COR-L47 (cell line): ENCODE results near the gene KCNJ10.

Experiments
- DNase-seq: peaks from one replicate; lab custom pipeline; 2025; lab: John Stamatoyannopoulos, UW

The KCNJ10 gene

DNA sequence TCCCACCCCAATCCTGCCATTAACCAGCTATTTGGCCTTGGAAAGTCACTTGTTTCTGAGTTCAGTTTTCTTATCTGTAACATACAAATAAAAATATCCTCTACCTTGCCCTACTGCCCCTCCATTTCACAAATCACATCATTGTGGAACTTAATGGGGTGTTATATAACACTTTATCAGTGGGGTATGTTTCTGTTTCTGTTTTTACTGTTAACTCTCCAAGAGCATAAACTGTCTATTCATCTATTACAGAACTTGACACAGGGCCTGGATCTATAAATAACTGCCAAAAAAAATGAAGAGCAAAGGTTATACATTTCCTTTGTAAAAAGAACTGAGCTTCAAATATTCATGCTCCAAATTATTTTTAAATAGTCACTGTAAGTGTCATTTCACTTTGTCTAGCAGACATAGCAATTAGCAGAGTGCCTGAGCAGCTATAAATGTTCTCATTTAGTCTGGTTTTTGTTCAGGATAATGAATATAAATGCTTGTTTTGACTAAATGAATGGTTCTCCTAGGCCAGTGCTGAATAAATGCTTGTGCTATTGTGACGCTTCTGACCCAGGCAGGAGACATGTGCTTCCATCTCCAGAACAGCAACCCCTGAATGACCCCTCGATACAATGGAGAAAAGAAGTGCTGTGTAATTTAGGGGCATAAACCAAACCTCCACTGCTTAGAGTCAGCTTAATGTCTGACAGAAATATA lies 45.6 kb downstream of the KCNJ10 start:
- peak; percentile 11 for DNase-seq

DNA sequence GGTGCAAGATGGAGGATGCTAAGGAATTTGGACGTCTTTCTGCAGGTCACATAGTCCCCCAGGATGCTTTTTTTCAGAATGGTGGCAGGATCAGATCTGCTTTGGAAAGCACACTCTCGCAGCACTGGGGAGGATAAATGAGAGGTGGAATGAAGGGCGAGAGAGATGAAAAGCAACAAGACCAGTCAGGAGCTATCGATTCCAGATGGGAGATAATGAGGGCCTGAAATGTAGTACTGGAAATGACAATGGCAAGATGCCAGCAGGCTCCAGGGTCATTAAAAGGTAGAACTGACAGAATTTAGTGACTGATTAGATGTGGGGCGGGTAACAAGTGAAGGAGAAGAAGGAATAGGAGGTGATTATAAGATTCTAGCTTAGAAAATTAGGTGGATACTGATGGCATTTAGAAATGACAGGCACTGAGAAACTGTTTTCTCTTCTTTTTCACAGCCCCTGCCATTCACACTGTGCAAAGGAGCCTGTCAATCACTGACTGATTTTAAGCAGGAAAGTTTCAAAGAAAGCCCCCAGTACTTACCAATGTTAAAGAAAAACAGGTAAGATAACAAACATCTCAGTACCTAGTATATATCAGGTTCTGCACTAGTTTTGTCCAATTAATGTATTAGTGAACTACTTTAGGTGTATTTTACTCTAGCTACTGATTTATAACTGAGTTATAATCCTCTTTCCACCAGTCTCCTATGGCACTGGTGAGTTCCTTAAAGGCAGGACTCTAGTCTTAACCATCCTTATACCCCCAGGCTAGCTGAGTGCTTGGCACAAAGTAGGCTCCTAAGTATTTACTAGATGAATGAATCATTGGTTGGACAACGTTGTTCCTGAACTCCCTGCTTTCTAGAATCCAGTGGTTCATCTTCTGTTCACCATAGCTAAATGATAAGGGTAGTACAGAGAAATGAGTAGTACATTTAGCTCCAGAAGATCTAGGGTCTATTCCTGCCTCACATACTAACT lies 47.3 kb downstream of the KCNJ10 start:
- DNase-seq = peak; percentile 13

DNA sequence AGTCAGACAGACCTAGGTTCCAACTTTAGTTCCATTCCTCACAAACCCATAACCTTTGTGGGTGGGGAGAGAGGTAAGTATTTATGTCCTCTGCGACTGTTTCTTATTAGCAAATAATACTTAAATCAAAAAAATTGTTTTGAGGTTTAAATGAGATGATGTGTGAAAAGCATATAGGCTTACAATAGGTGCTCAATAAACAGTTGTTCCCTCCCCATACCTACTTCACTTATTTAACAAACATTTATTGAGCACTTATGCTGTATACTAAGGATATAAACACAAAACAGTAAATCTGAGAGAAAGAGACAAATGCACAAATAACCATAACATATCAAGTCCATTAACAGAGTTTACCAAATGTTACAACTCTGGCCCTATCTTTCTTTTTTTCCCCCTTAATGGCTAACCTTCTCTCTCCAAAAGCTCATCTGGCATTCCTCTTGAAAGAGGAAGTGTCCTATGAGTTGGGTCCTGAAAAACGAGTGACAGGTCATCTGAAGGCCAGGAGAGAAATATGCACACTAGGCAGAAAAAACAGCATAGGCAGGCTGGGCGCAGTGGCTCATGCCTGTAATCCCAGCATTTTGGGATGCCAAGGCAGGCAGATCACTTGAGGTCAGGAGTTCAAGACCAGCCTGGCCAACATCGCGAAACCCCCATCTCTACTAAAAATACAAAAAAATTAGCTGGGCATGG lies 48.4 kb downstream of the KCNJ10 start:
- DNase-seq = no peak

DNA sequence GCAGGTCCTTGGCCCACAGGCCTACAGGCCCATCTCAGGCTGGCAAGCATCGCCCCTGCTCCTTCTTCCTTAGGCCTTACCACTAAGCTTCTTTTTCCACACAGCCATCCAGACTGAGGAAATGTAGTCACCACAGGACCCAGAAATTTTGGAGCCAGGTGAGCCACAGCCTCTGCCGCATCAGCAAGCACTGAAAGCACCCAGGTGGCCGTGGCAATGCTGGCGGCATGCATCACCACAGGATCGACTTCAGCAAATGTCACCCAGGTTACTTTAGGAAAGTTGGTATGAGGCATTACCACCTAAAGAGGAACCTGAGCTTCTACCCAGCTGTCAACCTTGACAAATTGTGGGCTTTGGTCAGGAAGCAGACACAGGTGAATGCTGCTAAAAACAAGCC lies 49.8 kb downstream of the KCNJ10 start:
- no peak for DNase-seq

DNA sequence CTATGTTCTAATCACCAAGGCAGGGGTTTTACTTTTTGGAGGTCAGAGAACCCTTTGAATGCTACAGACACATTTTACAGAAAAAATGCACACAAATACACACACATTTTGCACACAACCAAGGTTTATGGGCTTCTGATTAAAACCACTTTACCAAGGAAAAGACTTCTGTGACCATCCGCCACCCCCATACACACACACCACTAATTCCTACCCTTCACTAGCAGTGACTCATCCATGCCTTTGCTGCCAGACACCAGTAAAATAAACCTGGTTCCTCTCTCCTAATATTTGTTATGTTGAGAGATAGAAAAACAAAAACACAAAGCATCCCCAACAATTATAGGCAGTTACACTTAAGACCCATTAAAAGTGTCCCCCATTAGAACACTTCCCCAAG lies 51.1 kb downstream of the KCNJ10 start:
- DNase-seq = no peak

DNA sequence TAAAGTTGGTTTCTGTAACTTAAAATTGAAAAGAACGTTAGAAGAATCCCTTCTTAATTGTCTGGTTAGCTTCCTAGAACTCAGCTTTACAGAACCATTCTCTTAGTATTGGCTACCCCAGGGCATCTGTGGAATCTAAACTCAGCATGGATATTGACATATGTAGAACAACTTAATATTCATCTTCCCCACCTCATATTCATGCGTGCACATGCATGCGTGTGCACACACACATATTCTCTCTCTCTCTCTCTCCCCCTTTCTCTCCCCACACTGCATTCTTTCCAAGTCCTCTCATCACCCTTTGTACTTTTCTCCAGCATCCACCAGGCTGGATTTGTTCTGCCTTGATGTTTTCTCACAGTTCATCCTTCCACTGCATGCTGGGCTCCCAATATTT lies 51.6 kb downstream of the KCNJ10 start:
- no peak for DNase-seq

DNA sequence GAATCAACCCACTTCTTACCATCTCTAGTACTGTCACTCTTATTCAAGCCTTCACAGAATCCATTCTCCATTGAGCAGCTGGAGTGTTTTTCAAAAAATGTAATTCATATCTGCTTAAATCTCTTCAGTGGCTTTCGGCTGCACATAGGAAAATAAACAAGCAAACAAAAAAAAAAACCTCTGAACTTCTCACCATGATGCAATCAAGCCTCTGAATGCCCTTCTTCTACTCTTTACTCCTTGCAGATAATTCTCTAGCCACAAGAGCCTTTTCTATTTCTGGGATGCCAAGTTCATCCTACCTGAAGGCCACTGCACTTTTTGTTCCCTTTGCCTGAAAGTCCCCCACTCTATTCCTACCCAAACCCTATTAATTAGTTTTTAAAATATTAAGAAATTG lies 52.4 kb downstream of the KCNJ10 start:
- DNase-seq = no peak

DNA sequence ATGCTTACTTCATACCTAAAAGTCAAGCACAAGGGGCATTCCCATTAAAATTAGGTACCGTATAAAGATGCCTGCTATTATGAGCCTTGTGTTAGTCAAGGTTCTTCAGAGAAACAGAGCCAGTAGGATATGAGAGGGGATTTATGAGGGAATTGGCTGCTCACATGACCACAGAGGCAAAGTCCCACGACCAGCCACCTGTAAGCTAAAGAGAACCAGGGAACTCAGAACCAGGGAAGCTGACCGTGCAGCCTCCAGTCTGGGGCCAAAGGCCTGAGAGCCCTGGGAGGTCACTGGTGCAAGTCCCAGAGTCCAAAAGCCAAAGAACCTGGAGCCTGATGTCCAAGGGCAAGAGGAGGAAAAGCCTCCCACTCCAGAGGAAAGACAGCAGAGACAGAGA lies 58.2 kb downstream of the KCNJ10 start:
- DNase-seq = no peak

DNA sequence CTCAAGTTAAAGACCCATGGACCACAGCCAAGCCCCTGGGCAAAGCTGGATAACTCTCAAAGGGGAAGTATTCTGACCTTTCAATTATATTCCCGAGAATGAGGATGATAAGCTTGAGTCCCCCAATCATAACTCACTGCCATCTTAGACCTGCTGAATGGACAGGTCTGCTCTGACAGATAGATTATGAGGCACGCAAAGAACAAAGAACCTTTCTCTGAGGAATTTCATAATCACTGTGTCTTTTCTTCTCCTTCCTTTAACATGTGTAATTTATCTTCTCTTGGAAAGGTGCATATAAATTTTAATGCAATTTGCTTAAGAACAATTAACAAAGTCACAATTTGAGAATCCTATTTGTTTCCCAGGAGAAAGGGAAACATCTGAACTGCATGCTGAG lies 60.2 kb downstream of the KCNJ10 start:
- DNase-seq = no peak

DNA sequence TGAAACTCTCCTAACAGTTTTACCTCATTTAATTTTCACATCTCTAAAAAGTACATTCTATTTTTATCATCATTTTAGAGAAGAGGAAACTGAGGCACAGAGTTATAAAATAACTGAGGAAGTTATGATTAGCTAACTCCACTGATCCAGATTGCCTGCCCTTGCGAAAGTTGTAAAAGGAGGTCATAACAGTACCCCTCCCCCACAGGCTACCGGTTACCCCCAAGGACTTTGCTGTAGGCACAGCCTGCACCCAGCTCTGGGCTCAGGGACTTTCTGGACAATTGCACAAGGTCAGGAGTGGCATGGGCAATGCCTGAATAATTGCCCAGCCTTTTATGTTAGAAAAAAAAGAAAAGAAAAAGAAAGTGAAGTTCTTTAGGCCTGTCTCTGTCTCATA lies 60.9 kb downstream of the KCNJ10 start:
- DNase-seq = no peak

DNA sequence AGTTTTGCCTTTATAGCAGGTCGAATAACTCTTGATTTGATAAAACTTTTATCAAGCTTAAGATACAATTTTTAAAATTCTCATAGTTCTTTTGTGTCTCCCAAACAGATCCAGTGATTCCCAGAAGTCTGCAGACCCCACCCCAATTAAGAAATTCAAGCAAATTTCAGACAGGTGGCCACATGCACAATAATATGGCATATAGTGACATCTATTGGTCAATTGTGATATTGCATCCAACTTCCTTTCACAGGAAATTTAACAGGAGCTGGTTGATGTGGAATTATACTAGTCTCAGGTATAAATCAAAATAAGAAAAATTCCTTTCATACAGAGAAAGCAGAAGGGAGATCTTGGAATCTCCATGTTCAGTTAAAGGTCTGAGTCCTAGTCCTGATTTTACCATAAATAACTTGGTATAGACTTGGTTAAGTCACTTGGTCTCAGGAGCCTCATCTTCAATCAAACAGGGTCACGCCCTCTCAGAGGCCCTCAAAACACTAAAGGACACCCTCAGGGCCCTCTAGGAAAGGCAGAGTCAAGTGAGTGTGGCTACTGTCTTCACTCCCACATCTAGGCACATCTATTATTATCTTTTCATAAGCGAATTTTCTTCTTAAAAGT lies 62.3 kb downstream of the KCNJ10 start:
- DNase-seq = no peak

DNA sequence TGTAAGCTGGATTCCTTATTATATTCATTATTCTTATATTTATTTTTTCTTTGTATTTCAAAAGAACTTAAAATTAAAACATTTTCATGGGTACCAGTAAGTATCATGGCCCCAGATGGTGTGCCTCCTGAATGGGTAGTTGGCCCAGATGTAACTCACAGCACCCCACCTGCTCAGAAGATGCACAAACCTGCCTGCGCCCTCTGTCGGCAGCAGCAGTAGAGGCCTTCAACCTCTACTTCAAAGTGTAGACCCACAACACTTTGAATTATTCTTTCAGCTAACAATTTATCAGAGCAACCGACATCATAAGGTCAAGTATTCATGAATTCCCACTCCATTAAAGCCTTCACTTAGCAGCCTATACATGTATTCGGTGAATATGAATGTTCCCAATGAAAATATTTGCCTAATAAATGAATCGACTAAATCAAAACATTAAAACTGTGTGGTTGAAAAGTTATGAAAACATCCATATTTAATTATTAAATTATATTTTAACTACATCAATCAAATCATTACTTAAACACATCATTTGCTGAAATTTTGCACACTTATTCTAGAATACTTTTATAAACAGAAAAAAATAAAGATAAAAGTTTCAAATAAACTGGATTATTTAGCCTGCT lies 63.5 kb downstream of the KCNJ10 start:
- DNase-seq = peak; percentile 73

DNA sequence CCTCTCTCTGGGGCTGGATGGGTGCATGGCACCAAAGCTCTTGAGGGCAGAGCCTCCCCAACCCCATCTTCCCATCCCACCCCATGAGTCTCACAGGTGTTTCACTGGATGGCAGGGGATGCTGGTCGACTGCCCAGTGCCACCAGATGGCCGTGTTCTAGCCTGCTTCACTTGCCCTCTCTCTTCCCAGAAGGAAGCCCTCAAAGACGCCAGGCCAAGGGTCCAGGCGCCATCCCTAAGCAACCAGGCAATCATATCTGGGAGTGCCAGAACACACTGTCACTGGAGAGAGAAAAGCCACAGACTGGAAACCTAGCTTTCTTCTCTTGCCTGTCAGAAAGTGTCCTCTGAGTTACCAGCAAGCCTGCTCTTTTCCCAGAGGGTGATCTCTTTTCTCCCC lies 64.9 kb downstream of the KCNJ10 start:
- no peak for DNase-seq

DNA sequence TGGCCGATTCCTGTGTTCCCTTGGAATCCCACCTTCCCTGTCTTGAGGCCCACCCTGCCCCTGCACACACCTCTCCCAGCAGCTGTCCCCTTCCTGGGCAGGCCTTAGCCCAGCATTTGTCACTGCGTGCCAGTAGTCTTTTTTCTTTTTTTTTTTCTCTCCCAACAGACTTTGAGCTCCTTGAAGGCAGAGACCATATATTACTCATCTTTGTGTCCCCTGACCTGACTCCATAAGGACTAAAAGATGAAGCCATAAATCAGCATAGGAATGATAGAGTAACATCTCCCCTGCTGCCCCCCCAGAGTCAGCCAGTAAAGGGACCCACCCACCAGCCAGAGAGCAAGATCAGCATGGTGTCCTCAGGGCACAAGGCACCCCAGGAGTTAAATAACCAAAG lies 65.5 kb downstream of the KCNJ10 start:
- DNase-seq = no peak

DNA sequence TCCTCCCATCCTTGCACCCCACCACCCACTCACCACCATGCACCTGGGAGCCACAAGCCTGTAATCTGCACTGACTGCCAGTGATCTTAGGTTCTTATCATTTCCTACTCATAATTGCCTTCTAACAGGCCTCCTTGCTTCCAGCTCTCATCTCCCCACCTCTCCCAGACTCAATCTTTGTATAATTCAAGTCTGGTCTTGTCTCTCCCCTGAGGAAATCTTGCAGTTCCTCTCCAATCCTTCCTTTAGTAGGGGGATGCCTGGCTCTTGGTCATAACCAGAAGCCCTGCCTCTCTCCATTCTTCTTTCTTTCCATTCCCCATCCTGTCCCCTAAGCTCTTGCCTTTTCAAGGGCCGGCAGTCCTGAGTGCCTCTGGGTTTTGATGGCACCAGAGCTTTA lies 66.0 kb downstream of the KCNJ10 start:
- DNase-seq = no peak

DNA sequence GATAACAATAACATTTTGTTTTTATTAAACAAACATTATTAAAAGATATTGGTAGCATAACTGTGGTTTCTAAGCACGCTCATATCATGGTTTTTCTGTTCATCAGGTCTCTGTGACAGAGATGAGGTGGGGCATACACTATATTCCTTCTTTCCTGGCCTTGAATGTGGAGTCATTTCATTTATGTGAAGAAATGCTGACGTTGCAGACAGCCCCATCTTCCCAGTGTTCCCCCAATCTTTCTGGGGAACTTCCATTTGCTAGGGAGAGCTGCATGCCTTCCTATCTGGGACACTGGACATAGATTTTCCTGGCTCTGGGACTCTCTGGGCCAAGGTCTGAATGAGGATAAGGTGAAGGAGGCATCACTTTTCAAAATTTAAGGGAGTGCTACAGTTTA lies 68.5 kb downstream of the KCNJ10 start:
- DNase-seq = no peak

DNA sequence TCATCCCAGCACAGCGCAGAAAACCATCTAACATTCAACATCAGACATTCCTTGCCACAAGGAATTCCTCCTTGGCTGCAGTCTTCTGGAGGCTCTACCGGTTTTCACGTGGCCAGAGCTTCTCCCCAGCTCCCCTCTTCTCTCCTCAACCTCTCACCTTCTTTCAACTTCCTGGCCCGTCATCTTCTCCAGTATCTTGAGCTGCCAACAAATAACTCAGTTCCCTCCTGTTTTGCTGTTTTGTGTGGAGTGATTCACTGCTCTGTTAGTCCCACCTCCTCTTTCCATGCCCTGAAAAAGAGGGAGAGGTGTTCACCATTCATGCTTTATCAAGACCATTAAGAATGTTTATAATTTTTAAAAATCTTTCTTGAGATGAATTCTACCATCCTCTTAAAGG lies 70.8 kb downstream of the KCNJ10 start:
- DNase-seq = no peak

DNA sequence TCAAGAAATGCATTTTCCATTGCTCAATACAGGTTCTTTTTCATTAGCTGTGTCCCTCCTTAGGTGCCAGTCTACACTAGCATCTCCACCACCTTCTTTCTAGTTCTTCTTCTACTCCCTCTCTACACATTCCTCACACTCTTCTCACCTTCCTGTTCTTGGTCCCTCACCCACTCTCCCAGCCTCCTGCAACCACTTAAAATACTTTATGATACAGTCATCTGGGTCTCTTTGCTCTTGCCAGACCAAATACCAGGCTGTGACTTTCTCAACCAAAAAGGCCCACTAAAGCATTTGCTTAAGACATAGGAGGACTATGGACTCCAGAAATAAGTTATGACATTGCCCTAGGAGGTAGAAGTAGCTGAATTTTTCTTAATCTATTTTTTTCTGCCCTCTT lies 73.3 kb downstream of the KCNJ10 start:
- no peak for DNase-seq

DNA sequence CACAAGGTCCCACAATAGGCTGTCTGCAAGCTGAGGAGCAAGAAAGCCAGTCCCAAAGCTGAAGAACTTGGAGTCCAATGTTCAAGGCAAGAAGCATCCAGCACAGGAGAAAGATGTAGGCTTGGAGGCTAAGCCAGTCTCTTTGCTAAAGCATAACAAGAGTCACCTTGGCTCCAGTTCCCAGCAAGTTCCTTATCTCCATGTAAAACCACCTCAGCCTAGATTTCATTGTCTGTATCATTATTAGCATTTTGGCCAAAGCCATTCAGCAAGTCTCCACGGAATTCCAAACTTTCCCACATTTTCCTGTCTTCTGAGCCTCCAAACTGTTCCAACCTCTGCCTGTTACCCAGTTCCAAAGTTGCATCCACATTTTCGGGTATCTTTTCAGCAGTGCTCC lies 75.1 kb downstream of the KCNJ10 start:
- no peak for DNase-seq

DNA sequence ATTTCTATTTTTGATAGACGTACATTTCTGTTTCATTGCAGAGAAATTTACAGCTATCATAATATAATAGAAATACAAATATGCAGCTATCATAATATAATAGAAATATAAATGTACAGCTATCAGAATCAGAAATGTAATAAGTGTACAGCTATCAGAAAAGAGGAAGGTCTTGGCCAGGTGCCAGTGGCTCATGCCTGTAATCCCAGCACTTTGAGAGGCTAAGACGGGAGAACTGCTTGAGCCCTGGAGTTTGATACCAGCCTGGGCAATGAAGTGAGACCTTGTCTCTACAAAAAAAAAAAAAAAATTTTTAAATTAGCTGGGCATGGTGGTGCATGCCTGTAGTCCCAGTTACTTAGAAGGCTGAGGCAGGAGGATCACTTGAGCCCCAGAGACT lies 76.0 kb downstream of the KCNJ10 start:
- no peak for DNase-seq

DNA sequence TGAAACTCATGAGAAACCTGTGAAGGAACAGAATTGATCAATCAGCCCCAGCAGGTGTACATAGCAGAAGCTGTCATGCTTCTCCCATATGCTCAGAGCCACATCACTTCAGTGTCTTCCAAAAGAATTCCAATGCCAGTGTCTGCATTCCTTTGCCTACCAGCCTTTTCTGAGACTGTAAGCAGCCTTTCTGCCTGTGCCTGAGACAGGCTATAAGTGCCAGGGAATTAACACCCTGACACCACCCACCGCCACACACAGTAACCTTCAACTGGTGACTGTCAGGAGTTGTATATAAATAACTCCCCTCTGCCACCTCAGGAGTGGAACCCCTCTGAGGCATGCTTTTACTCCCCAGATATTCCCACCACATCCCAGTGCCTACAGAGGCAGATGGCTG lies 77.8 kb downstream of the KCNJ10 start:
- no peak for DNase-seq

DNA sequence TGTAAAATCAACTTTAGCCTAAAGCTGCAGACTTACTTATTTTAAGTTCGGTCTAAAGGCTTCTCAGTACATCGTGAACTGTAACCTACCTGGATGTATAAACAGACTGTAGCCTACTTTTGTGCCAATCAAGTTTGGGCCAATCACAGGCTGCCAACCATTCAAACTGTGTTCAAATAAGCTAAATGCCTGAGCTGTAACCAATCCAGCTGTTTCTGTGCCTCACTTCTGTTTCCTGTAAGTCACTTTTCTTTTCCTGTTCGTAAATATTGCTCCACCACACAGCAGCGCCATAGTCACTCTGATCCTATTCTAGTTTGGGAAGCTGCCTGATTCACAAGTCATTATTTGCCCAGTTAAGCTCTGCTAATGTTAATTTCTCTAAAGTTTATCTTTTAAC lies 78.4 kb downstream of the KCNJ10 start:
- DNase-seq = no peak
